DLD1 (cell line): ENCODE data around the gene ZMYND8.

ENCODE experiments used
- in situ Hi-C: cut with HindIII; loops from 2 replicates; pipeline ENCODE4 v1.10.0; 2017; ENCODE audit warnings: low sequenced_read_pairs

ZMYND8 gene

GRCh38 chr20:47160992-47161391 is 195.5 kb downstream of the ZMYND8 start:
- in situ Hi-C loops = loop anchor here (5.0 kb wide), 1 partner anchor 34 kb away; no protein-coding TSS in a partner anchor

DNA sequence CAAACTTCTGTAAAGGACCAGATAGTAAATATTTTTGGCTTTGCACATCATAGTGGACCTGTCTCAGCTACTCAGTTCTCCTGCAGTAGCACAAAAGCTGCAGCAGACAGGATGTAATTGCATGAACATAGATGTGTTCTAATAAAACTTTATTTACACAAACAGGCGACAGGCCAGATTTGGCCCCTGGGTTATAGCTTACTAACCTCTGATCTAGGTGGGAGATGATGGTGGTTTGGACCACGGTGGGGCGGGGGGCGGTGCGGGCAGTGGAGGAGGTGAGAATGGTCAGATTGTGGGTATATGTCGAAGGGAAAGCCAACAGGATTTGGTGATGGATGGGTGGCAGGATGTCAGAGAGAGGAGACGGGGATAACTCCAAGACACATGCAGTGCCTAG is 196.3 kb downstream of the ZMYND8 start:
- in situ Hi-C loops = loop anchor here (5.0 kb wide), 1 partner anchor 33 kb away; no protein-coding TSS in a partner anchor
